AG04450 (cell line): Measurements from ENCODE around the gene UBE2F. TPM values are rescaled to one million over a fixed set of nuclear protein-coding genes. Genes with fewer than 3 reads are reported as not detected.

Experiments used
- CTCF ChIA-PET: fragments of 300-600, 350-600 bp; formaldehyde crosslinking; extraction: SDS; loops from one replicate; lab custom pipeline; 2022; ENCODE audit warnings: antibody characterized with exemption, inconsistent platforms; lab: Charles Lee
- POLR2A ChIA-PET: fragments of 350-600 bp; formaldehyde crosslinking; extraction: SDS; loops from one replicate; lab custom pipeline; 2021; ENCODE audit warnings: antibody characterized with exemption, inconsistent platforms; lab: Yijun Ruan, JAX
- DNase-seq: peaks from one replicate; pipeline ENCODE4 v3.0.0-alpha.2; 2011; ENCODE audit warnings: low read depth, low spot score
- H3K27ac ChIP-seq: one replicate; pipeline ENCODE4 v1.5.1; 2012; ENCODE audit warnings: low read depth, low read length, control low read depth
- H3K27me3 ChIP-seq: one replicate; pipeline ENCODE4 v1.6.0; 2012; ENCODE audit warnings: low read length; ENCODE audit not compliant: control insufficient read depth, insufficient read depth
- H3K4me3 ChIP-seq: 2 replicates; pipeline ENCODE4 v1.5.1; 2011; ENCODE audit warnings: mild to moderate bottlenecking, low read depth, low read length, control low read depth
- H3K9me3 ChIP-seq: 2 replicates; pipeline ENCODE4 v1.5.1; 2012; ENCODE audit warnings: low read length; ENCODE audit not compliant: control insufficient read depth, insufficient read depth
- polyA plus RNA-seq: library from polyadenylated mRNA; depleted of rRNA; stranded (reverse); fragments of >200 nt; gene quantifications from 2 replicates; pipeline ENCODE4 v1.2.3, GENCODE V29; 2011
- TF ChIP-seq, protein P1 (sequence below): IDR thresholded peaks from 2 replicates; pipeline ENCODE4 v1.5.1; 2011; ENCODE audit warnings: low read depth, low read length, control low read depth, inconsistent platforms

UBE2F gene
- polyA plus RNA-seq, 1 experiment: 119 TPM

DNA sequence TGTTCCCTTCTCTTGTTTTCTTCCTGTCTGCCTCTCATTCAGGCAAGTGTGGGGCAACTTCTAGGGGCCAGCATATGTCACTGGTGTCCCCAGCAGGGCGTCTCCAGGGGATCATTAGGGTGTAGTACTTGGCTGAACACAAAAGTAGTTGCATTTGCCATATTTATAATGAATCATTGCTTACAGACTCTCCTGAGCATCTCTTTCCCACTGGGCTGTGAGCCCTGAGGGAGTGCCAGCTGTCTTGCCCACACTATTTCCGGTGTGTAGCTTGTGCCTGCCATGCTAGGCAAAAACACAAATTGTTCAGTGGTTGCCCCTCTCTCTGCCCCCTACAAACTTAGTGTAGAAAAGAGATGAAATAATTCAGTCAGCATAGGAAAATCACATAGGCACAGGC is 53.1 kb downstream of the UBE2F start:
- POLR2A ChIA-PET: no interaction called here
- Histone ChIP-seq H3K27me3 (no peaks in the 10 kb centered on the region), H3K9me3 (no peaks in the 10 kb centered on the region), H3K4me3 (no peak overlapping the region), H3K27ac (no peak overlapping the region)
- CTCF ChIA-PET: no interaction called here
- TF ChIP-seq, protein P1, sequence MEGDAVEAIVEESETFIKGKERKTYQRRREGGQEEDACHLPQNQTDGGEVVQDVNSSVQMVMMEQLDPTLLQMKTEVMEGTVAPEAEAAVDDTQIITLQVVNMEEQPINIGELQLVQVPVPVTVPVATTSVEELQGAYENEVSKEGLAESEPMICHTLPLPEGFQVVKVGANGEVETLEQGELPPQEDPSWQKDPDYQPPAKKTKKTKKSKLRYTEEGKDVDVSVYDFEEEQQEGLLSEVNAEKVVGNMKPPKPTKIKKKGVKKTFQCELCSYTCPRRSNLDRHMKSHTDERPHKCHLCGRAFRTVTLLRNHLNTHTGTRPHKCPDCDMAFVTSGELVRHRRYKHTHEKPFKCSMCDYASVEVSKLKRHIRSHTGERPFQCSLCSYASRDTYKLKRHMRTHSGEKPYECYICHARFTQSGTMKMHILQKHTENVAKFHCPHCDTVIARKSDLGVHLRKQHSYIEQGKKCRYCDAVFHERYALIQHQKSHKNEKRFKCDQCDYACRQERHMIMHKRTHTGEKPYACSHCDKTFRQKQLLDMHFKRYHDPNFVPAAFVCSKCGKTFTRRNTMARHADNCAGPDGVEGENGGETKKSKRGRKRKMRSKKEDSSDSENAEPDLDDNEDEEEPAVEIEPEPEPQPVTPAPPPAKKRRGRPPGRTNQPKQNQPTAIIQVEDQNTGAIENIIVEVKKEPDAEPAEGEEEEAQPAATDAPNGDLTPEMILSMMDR: no peak
- no peak for DNase-seq

GRCh38 chr2:238020816-238021215 is 54.0 kb downstream of the UBE2F start:
- H3K4me3 ChIP-seq: no peak overlapping the region
- CTCF ChIA-PET: no interaction called here
- no peak overlapping the region for H3K27ac ChIP-seq
- TF ChIP-seq, protein P1: no peak
- no peaks in the 10 kb centered on the region for H3K9me3 ChIP-seq
- H3K27me3 ChIP-seq: no peaks in the 10 kb centered on the region
- POLR2A ChIA-PET: no interaction called here
- no peak for DNase-seq

GRCh38 chr2:238021327-238021726 is 54.5 kb downstream of the UBE2F start:
- TF ChIP-seq, protein P1: no peak
- Histone ChIP-seq H3K27ac (no peak overlapping the region), H3K27me3 (no peaks in the 10 kb centered on the region), H3K9me3 (no peaks in the 10 kb centered on the region), H3K4me3 (no peak overlapping the region)
- ChIA-PET POLR2A (no interaction called here), CTCF (no interaction called here)
- DNase-seq: no peak

GRCh38 chr2:238022594-238023157 is 55.9 kb downstream of the UBE2F start:
- Histone ChIP-seq H3K9me3 (no peaks in the 10 kb centered on the region), H3K27me3 (no peaks in the 10 kb centered on the region), H3K4me3 (no peak overlapping the region), H3K27ac (no peak overlapping the region)
- POLR2A ChIA-PET: no interaction called here
- TF ChIP-seq, protein P1: no peak
- no peak for DNase-seq
- CTCF ChIA-PET: no interaction called here

GRCh38 chr2:238023608-238024007 is 56.8 kb downstream of the UBE2F start:
- TF ChIP-seq, protein P1: no peak
- DNase-seq: no peak
- no peaks in the 10 kb centered on the region for H3K9me3 ChIP-seq
- H3K27ac ChIP-seq: no peak overlapping the region
- H3K4me3 ChIP-seq: no peak overlapping the region
- ChIA-PET CTCF (interaction anchor here (0.9 kb wide), 1 partner anchor 37 kb away, joined by 3 read pairs; the partner anchor contains the start of gene SCLY), POLR2A (no interaction called here)
- H3K27me3 ChIP-seq: no peaks in the 10 kb centered on the region
